Measurements from ENCODE around the gene C19orf18. TPM values are rescaled to one million over a fixed set of nuclear protein-coding genes. Genes with fewer than 3 reads are reported as not detected.
"Not testable (repeated sequence)": the region's sequence is repeated elsewhere in the genome, so short reads cannot be mapped to it uniquely, and the experiment has no call there.

The C19orf18 gene
- polyA plus RNA-seq (2014; cell fraction: cytosol; rRNA removed) = not detected in 2 replicates
- not detected in 2 replicates for polyA plus RNA-seq (2014; cell fraction: nucleus; rRNA removed)

DNA sequence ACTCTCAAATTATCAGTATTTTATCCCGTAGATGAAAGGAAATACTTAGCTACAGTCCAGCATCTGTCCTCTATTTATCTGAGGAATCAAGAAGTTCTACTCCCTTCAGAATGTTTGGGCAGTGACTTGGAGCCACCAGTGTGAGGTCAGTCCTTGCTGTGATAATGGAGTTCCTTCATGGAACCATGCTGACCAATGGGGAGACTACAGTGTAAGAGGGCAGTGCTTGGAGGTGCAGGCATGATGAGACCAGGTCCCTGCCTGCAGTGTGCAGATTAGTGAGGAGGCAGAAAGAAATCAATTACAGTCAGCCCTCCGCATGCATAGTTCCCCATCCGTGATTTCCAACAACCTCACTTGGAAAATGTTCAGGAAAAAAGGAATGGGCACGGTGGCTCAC, at the start of gene C19orf18:
TSS of gene C19orf18 (minus strand) at position 101 of the 400 bp plus-strand sequence. CDS start 102 bp downstream, outside the sequence.
- DNase-seq (ENCODE audit: low spot score) = no peak

DNA sequence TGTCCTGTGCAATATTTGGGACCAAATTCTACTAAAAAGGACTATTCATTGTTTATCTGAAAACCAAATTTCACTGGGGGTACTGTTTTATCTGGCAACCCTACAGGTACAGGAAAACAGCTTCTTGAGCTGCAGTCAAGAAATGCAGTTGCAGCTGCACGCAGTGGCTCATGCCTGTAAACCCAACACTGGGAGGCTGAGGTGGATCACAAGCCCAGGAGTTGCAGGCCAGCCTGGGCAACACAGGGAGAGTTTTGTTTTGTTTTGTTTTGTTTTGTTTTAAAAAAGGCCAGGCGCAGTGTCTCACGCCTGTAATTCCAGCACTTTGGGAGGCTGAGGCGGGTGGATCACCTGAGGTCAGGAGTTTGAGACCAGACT, 47.9 kb upstream of the C19orf18 start:
- DNase-seq (ENCODE audit: low spot score) = no peak

DNA sequence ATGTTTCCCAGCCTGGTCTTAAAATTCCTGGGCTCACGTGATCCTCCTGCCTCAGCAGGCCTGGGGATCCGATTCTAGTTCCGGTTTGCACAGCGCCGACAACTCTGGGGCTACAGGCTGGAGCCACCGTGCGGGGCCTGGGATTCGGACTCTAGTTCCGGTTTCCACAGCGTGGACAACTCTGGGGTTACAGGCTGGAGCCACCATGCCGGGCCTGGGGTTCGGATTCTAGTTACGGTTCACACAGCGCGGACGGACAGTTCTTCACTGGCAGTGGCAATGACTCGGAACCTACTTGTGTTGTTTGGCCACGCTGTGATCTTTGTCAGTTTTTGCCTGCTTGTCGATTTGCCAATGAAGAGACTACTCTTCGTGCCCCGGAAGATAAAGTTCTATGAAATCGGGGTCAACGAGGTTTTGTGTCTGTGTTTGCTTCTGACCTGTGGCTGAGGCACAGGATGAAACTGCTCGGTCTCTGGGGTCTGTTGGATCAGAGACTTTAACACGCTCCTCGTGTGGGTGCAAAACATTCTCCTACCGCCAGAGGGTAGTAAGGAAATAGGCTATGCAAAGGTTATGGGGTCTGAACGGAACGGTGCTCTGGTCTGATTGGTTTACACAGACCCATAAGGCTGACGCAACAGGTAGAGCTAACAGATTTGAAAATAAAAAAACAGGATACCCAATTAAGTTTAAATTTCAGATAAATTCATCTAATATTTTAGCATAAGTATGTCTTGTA, 47.4 kb upstream of the C19orf18 start:
- peak; percentile 51 for DNase-seq (ENCODE audit: low spot score)

DNA sequence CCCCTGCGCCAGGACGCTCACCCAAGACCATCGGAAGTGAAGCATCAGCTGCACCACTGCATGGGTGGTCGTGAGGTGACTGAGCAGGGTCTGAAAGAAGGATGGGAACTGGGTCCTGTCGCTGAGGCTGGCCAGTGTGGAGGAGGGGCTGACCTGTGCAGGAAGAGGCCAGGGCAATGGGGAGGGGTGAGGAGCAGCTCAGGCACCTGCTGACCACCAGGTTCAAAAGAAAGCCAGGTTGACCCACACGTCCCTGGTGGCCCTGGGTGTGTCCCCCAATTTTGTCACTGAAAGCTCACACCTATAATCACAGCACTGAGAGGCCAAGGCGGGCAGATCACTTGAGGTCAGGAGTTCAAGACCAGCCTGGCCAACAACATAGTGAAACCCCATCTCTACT, 45.8 kb upstream of the C19orf18 start:
- DNase-seq (ENCODE audit: low spot score) = no peak

DNA sequence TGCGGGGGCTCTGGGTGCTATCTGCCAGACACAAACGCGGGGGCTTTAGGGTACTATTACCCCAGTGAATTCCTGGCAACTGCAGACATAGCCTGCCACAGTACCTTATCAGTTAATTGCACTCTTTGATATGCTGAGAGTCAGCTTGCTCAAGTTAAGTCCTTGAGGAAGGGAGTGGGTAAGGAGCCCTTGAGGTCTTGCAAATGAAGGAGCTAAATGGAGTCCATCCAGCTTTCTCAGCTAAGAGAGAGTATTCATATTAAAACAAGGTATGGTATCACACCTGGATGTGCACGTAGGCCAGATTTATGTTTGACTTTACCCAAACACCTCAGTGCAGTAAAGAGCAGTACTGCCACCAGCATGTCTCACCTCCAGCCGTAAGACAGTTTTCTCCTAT, 39.8 kb upstream of the C19orf18 start:
- DNase-seq (ENCODE audit: low spot score) = no peak

DNA sequence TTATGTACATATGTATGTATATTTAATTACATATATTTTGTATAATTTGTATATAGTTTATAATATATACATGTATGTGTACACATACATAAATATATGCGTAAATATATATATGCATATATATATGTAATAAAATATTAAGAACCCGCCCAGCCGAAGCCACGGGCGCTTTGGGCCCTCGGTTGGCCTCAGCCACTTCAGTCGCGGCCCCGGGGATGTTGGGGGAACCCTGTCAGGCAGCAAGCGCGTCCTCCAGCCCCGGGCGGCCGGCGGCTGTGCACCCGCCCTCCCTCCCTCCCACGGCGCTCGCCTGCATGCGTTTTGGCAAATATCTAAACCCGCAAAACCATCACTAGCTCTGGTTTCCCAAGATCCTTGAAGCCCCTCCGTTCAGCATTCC, 36.2 kb upstream of the C19orf18 start:
- DNase-seq (ENCODE audit: low spot score) = no peak

DNA sequence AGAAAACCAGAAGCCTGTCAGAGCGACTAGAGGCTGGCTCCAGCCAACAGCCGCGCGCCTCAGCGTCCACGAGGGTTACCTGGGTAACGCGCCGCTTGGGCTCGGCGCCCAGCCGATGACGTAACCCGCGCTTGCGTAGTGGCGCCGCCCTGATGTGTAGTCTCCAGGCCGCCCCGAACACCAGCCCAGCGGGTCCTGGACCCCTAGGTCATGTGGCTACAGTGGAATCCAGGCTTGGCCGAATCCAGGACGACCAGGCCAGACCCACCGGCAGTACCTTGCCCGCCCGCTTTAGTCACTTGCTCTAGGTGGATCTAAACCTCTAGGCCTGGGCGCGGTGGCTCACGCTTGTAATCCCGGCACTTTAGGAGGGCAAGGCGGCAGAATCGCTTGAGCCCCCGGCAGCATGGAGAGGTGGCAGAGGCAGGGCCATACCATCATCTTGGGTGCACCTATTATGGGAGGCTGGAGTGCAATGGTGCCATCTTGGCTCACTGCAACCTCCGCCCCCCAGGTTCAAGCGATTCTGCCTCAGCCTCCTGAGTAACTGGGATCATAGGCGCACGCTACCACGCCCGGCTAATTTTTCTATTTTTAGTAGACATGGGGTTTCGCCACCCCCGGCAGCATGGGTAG, 35.5 kb upstream of the C19orf18 start:
- peak; percentile 80 for DNase-seq (ENCODE audit: low spot score)

DNA sequence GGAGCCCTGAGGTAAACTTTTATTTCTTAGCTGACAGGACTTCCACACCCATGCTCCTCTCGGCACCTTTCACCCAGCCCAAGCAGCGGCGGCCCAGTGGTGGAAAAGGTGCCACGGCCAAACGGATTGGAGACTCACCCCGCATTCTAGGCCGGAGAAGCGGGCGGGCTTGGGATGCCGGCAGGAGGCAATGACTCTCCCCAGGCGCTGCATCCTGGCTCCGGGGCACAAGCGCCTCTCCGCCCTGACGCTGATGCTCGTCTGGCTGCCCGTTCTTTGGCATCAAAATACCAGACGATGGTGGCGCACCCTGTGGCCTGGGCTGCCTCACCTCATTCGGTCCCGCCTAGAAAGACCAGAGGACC, 34.9 kb upstream of the C19orf18 start:
- DNase-seq (ENCODE audit: low spot score) = no peak

DNA sequence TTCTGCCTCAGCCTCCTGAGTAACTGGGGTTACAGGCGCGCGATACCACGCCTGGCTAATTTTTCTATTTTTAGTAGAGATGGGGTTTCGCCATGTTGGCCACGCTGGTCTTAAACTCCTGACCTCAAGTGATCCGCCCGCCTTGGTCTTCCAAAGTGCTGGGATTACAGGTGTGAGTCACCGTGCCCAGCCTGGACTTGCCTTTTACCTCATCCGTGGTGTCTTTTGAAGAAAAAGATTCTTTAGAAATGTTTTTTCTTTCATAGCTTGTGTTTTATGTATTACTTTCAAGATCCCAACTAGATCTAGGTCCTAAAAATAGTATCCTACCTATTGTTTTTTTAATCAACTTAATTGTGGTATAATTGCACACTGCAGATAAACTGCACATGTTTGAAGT, 34.5 kb upstream of the C19orf18 start:
- DNase-seq (ENCODE audit: low spot score) = not testable (repeated sequence)

DNA sequence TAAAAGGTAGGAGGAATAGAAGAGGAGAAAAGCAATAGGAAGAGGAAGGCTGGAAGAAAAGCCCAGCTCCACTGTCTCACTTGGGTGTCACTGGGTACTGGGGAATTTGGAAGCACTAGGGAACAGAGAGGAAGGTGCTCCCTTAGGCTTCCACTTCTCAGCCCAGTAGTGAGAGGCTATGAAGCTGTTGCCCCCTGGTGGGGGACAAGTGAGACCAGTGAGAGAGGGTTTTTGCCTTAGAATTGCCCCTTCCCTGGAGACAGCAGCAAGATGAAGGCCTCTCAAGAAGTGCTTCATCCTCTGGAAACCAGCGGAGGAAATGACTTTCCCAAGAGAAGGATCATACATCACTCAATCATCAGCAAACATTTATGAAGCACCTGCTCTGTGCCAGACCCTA, 33.0 kb upstream of the C19orf18 start:
- DNase-seq (ENCODE audit: low spot score) = no peak

DNA sequence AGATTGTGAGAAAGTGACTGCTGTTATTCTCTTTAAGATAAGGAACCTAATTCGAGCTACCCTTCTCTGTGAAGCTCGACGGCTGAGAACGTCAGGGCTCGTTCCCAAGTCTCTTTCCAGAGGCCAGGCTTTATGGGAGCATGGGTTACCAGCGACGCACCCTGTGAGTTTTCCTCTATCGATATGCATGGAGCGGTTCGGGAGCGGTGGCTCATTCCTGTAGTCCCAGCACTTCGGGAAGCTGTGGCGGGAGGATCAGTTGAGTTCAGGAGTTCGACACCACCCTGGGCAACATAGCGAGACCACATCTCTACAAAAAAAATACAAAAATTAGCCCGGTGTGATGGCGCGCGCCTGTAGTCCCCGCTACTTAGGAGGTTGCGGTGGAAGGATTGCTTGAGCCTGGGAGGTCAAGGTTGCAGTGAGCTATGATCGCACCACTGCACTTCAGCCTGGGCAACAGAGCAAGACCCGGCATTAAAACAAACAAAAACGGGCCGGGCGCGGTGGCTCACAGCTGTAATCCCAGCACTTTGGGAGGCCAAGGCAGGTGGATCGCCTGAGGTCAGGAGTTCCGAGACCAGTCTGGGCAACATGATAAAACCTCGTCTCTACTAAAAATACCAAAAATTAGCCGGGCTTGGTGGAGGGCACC, 29.0 kb upstream of the C19orf18 start:
- no peak for DNase-seq (ENCODE audit: low spot score)

DNA sequence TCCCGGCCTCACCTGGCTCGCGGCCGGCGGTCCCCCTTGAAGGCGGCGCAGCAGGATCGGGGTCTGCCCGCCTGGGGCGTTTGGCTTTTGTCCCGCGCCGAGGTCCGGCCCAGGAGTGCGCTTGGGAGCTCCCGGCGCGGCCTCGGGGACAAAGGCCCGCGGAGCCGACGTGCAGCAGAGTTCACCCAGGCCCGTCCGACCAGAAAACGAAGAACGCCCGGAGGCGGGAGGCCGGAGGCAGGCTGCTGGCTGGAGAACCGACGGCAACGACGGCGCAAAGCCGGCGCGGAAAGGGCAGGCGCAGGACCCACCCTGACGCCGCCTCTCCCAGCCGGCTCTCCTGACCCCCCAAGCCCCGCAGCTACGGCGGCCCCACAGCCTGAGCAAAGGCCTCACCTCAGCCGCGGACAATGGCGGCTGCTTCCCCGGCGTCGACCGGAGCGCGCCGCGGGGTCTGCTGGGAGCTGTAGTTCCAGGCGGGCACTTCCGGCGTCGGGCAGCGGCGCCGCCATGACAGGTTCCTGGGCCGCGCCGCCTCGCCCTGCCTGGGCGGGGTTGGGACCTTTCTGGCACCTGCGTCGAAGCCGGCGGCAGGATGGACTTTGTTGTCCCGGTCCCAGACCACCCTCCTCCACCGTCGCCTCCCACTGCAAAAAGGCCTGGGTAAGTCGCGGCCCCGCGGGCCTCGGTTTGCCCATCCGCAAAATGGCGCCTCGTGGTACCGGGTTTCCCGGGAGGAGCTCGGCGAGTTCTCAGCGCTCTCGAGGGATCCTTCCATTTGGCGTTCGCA, 28.2 kb upstream of the C19orf18 start, which contains the start of gene ZNF606:
TSS of gene ZNF606 (minus strand) at position 437 of the 790 bp plus-strand sequence. CDS start 1,501 bp downstream, outside the sequence.
- peak; percentile 72 for DNase-seq (ENCODE audit: low spot score)

DNA sequence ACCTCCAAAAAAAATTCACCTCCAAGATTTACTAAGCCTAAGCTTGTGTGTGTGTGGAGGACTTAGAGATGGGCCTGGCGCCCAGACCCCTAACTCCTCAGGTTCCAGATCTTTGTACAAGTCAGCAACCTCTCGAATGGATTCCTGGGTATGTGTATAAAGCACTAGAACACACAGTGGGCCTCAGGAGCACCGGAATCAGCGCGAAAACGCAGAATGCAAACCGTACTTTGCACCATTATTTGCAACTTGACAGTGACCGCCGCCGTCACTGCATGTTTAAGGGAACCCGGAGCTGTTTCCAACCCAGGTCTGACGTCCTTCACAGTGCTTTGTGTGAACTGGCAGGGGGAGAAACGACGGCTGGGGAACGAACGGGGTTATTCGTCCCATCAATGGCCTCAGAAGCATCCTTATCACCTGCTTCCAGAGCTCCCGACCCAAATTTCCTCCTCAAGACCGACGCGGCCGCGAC, 27.6 kb upstream of the C19orf18 start:
- DNase-seq (ENCODE audit: low spot score) = peak; percentile 7

DNA sequence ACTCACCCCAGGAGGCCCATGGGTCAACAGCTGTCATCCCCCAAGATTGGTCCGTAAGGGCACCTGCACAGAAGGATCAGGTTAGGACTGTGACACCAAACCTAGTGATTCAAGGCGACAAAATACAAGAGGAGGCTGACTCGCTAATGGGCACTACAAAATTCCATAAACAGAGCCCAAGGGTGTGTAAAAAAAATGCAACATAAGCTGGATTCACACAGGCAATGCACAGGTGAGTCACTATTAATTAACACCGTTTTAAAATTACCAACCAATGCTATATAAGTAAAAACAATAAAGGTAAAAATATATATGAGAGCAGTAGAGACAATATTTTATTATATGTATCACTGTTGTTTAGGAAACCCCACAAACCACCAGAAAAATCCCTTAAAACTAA, 26.3 kb upstream of the C19orf18 start:
- DNase-seq (ENCODE audit: low spot score) = no peak

DNA sequence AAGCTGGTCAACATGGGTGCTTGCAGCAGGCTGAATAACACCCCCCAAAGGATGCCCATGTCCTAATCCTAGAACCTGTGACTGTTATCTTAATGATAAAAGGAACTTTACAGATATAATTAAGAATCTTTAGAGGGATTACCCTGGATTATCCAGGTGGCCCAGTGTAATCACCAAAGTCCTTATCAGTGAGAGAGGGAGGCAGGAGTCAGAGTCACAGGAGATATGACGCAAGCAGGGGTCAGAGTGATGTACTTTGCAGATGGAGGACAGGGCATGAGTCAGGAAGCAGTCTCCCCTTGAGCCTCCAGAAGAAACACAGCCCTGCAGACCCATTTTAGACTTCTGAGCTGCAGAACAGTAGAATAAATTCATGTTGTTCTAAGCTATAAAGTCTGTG, 18.5 kb upstream of the C19orf18 start:
- DNase-seq (ENCODE audit: low spot score) = no peak

DNA sequence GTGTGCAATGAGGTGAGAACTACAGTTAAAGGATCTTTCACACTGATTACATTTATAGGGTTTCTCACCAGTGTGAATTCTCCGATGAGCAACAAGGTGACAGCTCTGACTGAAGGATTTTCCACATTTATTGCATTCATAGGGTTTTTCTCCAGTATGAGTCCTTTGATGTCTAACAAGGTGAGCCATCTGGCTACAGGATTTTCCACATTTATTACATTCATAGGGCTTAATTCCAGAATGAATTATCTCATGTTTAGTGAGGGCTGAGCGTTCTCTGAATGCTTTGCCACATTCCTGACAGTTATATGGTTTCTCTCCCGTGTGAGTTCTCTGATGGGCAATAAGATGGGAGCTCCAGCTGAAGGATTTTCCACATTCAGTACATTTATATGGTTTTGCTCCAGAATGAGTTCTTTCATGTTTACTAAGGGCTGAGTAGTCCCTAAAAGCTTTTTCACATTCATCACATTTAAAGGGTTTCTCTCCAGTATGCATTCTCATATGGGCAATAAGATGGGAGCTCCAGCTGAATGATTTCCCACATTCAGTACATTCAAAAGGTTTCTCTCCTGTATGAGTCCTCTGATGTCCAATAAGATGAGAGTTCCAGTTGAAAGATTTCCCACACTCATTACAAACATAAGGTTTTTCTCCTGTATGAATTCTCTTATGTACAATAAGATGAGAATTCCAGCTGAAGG, 4.4 kb upstream of the C19orf18 start:
- DNase-seq (ENCODE audit: low spot score) = no peak

DNA sequence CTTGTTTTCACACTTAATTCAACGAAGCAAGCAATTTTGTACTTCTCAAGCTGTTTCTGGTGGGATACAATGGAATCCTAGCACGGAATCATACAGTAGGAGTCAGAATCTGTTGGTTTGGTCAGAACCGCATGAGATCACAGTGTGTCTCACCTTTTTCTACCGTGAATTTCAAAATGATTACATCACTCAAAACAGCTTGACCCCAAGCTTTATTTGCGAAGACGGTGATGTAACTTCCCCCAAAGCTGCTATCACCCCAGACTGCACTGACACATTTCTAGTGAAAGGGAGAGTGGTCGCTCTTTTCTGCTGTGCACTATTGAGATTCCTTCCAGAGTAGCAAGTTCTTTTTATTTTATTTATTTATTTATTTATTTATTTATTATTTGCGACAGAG, 9.6 kb downstream of the C19orf18 start:
- no peak for DNase-seq (ENCODE audit: low spot score)

DNA sequence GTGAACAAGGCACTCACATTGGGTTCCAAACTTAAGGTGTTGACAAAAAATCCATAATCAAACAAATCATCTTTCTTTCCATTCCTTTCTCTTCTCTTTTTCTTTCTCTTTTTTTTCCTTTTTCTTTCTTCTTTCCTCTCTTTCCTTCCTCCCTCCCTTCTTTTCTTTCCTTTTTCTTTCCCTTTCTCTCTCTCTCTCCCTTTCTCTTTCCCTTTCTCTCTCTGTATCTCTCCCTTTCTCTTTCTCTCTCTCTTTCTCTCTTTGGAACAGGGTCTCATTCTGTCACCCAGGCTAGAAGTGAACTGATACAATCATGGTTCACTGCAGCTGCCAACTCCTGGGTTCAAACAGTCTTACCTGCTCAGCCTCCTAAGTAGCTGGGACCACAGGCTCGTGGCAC, 12.5 kb downstream of the C19orf18 start:
- no peak for DNase-seq (ENCODE audit: low spot score)

DNA sequence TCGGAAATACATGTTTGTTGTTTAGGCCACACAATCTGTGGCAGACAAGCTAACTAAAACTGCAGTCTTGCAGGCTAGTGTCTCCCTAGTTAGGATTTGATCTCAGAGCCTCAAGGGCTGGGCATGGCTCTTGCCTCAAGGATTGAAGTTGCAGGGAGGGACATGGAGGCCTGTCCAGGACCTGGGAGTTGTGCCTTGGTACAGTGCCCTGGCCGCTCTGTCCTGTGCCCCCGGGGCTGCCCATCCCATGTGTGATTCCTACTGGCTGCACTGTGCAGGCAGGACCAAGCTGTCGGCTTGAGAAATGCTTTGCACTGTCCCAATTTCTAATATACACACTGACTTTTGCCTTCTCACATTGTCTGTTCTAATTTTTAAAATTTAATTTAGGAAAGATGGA, 19.3 kb downstream of the C19orf18 start:
- no peak for DNase-seq (ENCODE audit: low spot score)

DNA sequence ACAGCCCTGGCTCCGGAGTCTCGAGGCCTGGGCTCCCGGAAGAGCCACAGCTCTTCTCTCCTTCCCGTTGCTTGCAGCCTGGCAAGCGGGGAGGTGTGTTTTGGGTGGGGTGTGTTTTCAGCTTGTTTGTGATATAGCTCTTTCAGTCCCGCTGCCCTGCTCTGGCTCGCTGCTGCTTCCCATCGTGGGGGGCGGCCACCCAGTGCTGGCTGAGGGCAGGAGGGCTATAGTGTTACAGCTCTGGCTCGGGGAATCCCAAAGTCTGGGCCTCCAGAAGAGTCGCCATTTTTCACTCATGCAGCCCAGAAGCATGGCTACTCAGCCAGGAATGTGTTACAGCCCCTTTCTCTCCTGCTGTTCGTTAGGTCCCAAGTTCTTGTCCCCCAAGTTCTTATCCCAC, 24.6 kb downstream of the C19orf18 start:
- no peak for DNase-seq (ENCODE audit: low spot score)

DNA sequence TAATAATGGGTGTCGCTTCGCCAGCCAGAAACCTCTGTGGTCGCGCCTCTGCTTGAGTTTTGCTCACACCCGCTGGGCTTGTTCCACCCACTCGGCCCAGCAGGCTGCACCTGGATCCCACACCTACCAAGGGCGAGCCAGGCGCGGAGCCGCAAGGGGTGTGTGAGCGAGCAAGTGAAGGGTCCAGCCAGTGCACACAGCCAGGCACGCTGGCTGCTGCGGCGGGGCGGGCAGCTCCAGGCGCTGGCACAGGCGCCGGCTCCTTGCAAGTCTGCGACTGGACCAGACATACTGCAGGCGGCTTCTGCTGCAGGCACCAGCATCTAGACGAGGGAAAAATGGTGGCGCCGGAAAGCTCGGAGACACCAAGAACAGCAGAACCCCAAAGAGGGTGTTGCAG, 25.0 kb downstream of the C19orf18 start:
- DNase-seq (ENCODE audit: low spot score) = no peak
